ENCODE measurements around the gene TROAP.
"Not testable (repeated sequence)": the region's sequence is repeated elsewhere in the genome, so short reads cannot be mapped to it uniquely, and the experiment has no call there.

TROAP gene

GRCh38 chr12:49369411-49370145 lies 46.5 kb downstream of the TROAP start:
- H3K27ac ChIP-seq: peak overlapping the region; percentile 31; the same call in 1 of the 2 replicates
- no peak for TF ChIP-seq ZFX (IDR thresholded peaks at IDR 0.05)
- TF ChIP-seq, protein P1, sequence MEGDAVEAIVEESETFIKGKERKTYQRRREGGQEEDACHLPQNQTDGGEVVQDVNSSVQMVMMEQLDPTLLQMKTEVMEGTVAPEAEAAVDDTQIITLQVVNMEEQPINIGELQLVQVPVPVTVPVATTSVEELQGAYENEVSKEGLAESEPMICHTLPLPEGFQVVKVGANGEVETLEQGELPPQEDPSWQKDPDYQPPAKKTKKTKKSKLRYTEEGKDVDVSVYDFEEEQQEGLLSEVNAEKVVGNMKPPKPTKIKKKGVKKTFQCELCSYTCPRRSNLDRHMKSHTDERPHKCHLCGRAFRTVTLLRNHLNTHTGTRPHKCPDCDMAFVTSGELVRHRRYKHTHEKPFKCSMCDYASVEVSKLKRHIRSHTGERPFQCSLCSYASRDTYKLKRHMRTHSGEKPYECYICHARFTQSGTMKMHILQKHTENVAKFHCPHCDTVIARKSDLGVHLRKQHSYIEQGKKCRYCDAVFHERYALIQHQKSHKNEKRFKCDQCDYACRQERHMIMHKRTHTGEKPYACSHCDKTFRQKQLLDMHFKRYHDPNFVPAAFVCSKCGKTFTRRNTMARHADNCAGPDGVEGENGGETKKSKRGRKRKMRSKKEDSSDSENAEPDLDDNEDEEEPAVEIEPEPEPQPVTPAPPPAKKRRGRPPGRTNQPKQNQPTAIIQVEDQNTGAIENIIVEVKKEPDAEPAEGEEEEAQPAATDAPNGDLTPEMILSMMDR (conservative IDR thresholded peaks at IDR 0.05): no peak; the same call in 1 of the 2 replicates

DNA sequence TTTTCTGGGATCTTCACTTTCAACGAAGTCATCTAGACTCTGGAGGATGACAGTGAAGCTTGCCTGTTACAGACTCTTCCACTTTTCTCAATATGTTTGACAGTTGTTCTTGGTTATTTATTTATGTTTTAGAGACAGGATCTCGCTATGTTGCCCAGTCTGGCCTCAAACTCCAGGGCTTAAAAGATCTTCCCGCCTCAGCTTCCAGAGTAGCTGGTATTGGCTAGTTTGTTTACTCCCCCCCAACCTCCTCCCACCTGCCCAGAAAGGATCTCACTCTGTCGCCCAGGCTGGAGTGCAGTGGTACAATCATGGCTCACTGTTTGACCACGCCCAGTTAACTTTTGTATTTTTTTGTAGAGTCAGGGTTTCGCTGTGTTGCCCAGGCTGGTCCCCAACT lies 47.5 kb downstream of the TROAP start:
- TF ChIP-seq, protein P1 (conservative IDR thresholded peaks at IDR 0.05): no peak
- TF ChIP-seq ZFX (IDR thresholded peaks at IDR 0.05): no peak
- H3K27ac ChIP-seq: no peak overlapping the region

DNA sequence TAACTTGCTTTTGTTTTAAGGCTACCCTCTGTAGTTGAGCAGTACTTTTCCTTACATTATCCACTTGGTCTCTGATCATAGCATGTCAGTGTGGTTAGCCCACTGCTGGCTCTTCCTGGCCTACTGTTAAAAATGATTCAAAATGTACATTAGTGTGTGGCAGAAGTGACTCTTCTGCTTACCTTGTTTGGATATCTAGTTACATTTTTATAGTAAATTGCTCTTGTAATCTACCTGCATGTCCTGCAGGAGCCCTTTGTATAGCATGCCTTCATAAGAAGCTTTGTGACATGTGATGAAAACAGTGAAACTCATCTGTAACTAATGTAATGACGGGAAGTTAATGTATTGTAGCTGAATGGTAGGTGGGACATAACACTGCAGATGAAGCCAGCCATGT lies 52.4 kb downstream of the TROAP start:
- no peak for TF ChIP-seq ZFX (IDR thresholded peaks at IDR 0.05)
- TF ChIP-seq, protein P1 (conservative IDR thresholded peaks at IDR 0.05): no peak
- H3K27ac ChIP-seq: no peak overlapping the region

- TF ChIP-seq, protein P1 (conservative IDR thresholded peaks at IDR 0.05): no peak
- TF ChIP-seq ZFX (IDR thresholded peaks at IDR 0.05): no peak
These were observed 54.3 kb downstream of the TROAP start for GRCh38 chr12:49377386-49377785.

DNA sequence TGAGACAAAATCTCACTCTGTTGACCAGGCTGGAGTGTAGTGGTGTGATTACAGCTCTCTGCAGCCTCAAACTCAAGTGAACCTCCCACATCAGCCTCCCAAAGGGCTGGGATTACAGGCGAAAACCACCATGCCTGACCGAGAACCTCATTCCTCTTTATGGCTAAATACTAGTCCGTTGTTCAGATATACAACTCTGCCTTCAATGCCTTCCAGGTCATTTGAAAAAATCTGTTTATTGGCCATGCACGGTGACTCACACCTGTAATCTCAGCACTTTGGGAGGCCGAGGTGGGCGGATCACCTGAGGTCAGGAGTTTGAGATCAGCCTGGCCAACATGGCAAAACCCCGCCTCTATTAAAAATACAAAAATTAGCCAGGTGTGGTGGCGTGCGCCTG lies 57.1 kb downstream of the TROAP start:
- H3K27ac ChIP-seq: not testable (repeated sequence)

More at GRCh38 chr12:49377386-49377785, 54.3 kb downstream of the TROAP start:
- H3K27ac ChIP-seq: no peak overlapping the region

Data from C4-2B (cell line).